K562 (cell line): Measurements from ENCODE around the gene RAB3C. TPM values are rescaled to one million over a fixed set of nuclear protein-coding genes. Genes with fewer than 3 reads are reported as not detected.

Experiments used
- ATAC-seq: fragments of 200-7000 bp; cut with Tn5 transposase; 3 replicates; pipeline ENCODE4 v1.9.1; 2020; ENCODE audit warnings: moderate library complexity
- BruUV-seq: library from RNA; stranded (reverse); fragments of 400-500 nt; replicated peaks from 2 replicates; lab custom pipeline; 2021; lab: Mats Ljungman, UMichigan
- CTCF ChIA-PET: fragments of 300-600 bp; formaldehyde crosslinking; extraction: SDS; loops from one replicate; lab custom pipeline; 2021; ENCODE audit warnings: low intra/inter-chr PET ratio; lab: Yijun Ruan, JAX
- POLR2A ChIA-PET: fragments of 300-600, 350-650 bp; sonication (Branson Sonifier 250); formaldehyde crosslinking; extraction: SDS; loops from one replicate; lab custom pipeline; 2021; ENCODE audit warnings: antibody characterized with exemption, inconsistent platforms; lab: Yijun Ruan, JAX
- DNase-seq, 4 experiments: peaks; one replicate each; pipeline versions ENCODE4 v3.0.0 to v3.0.0-alpha.2; 2011 to 2018; ENCODE audit warnings: low spot score in 3 of 4, mixed read lengths in 3 of 4; ENCODE audit errors: extremely low read depth in 1 of 4
- FAIRE-seq: peaks from 2 replicates; lab custom pipeline; 2011; peaks lifted over from hg19 to GRCh38; lab: Jason Lieb, UNC
- H2AFZ ChIP-seq: 2 replicates; pipeline ENCODE4 v1.6.0; 2011; ENCODE audit warnings: low read depth, low read length, control low read depth, inconsistent platforms
- H3K27ac ChIP-seq: fragments of 200-600 bp; 3 replicates; pipeline ENCODE4 v1.8.0; 2011; ENCODE audit warnings: low read depth, mild to moderate bottlenecking, control low read depth, inconsistent platforms, low read length, moderate library complexity, mixed read lengths; ENCODE audit errors: extremely low read depth
- H3K27me3 ChIP-seq, 2 experiments: fragments of 300-600 bp in 1 of 2; 2 replicates in 1 of 2; 3 replicates in 1 of 2; pipeline versions ENCODE4 v1.6.0 to v1.8.0; 2011; ENCODE audit warnings: inconsistent platforms in 2 of 2, low read length in 2 of 2, mild to moderate bottlenecking in 1 of 2, mixed read lengths in 1 of 2, moderate library complexity in 1 of 2; ENCODE audit not compliant: control insufficient read depth in 2 of 2, insufficient read depth in 2 of 2
- H3K36me3 ChIP-seq: fragments of 300-600 bp; 3 replicates; pipeline ENCODE4 v1.8.0; 2011; ENCODE audit warnings: mild to moderate bottlenecking, low read length, inconsistent platforms; ENCODE audit not compliant: control insufficient read depth, insufficient read depth
- H3K4me1 ChIP-seq, 2 experiments: fragments of 200-600 bp in 1 of 2; replicated peaks in 1 of 2; 2 replicates in 1 of 2; 3 replicates in 1 of 2; pipeline versions ENCODE4 v1.5.1 to v1.8.0; 2011; ENCODE audit warnings: inconsistent platforms in 2 of 2, low read length in 2 of 2, mild to moderate bottlenecking in 1 of 2, mixed read lengths in 1 of 2, moderate library complexity in 1 of 2; ENCODE audit not compliant: control insufficient read depth in 2 of 2, insufficient read depth in 2 of 2
- H3K4me2 ChIP-seq: 2 replicates; pipeline ENCODE4 v1.6.1; 2011; ENCODE audit warnings: low read length, control low read depth, inconsistent platforms, mixed read lengths; ENCODE audit not compliant: insufficient read depth
- H3K4me3 ChIP-seq: fragments of 200-600 bp; sonication (generic), shearing (Covaris generic); 2 replicates; pipeline ENCODE4 v1.5.1; 2016; ENCODE audit warnings: control low read depth, inconsistent platforms
- H3K79me2 ChIP-seq: fragments of 200-600 bp; 3 replicates; pipeline ENCODE4 v1.8.0; 2011; ENCODE audit warnings: low read length, inconsistent platforms; ENCODE audit not compliant: control insufficient read depth, insufficient read depth
- H3K9ac ChIP-seq, 2 experiments: 2 replicates each; pipeline versions ENCODE4 v1.6.0 to v1.6.1; 2011; ENCODE audit warnings: low read depth in 2 of 2, low read length in 2 of 2, control low read depth in 1 of 2, inconsistent platforms in 1 of 2, mild to moderate bottlenecking in 1 of 2, mixed read lengths in 1 of 2; ENCODE audit not compliant: insufficient read depth in 1 of 2
- H3K9me1 ChIP-seq: one replicate; pipeline ENCODE4 v1.6.0; 2011; ENCODE audit warnings: inconsistent platforms, mild to moderate bottlenecking, low read length, moderate library complexity; ENCODE audit not compliant: control insufficient read depth, insufficient read depth
- H3K9me3 ChIP-seq: replicated peaks from 2 replicates; pipeline ENCODE4 v1.5.1; 2011; ENCODE audit warnings: low read depth, low read length, inconsistent platforms; ENCODE audit not compliant: control insufficient read depth, insufficient read depth
- H4K20me1 ChIP-seq: replicated peaks from 2 replicates; pipeline ENCODE4 v1.6.1; 2011; ENCODE audit warnings: low read length, inconsistent platforms, mixed read lengths; ENCODE audit not compliant: control insufficient read depth, insufficient read depth
- TRIM25 ChIP-seq: fragments of 450-650 bp; IDR thresholded peaks from 2 replicates; pipeline ENCODE4 v1.7.0; 2016; ENCODE audit warnings: borderline replicate concordance
- WGBS: fragments of 100-300 bp; shearing (Covaris generic); methylation state at CpG from one replicate; pipeline ENCODE4 v1.1.6; 2016; ENCODE audit warnings: low coverage, mixed read lengths; ENCODE audit not compliant: insufficient coverage; ENCODE audit errors: missing lambda C conversion rate; 5-methylcytosine and 5-hydroxymethylcytosine counted together
- in situ Hi-C: fragments of 300-500 bp; cut with MboI; formaldehyde crosslinking; loops from 4 replicates; pipeline ENCODE4 v1.15.0; 2018; ENCODE audit warnings: inconsistent platforms, mixed read lengths
- intact Hi-C: fragments of 100-400 bp; cut with micrococcal nuclease; formaldehyde crosslinking; loops from 2 replicates; pipeline ENCODE4 v1.14.2; 2022
- polyA plus RNA-seq, 8 experiments: library from polyadenylated mRNA; depleted of rRNA in 4 of 8; stranded (reverse) in 5 of 8; unstranded in 3 of 8; fragments of >200 nt; fragmentation: Nextera tagmentation in 2 of 8; fragmentation: Illumina TruSeq in 1 of 8; extraction: Ambion mirVana in 2 of 8; extraction: Trizol in 1 of 8; gene quantifications; 2 replicates each; pipeline versions ENCODE4 v1.2.1 to v1.2.3, GENCODE V29; 2011 to 2014; ENCODE audit warnings: inconsistent platforms in 1 of 8, missing spikeins in 1 of 8
- total RNA-seq, 7 experiments: library from RNA; depleted of rRNA in 6 of 7; stranded (reverse); fragments of >200 nt in 6 of 7; fragmentation: Illumina TruSeq in 2 of 7; extraction: Trizol in 2 of 7; gene quantifications; 2 replicates each; pipeline versions ENCODE4 v1.2.1 to v1.2.3, GENCODE V29; 2011 to 2021; ENCODE audit warnings: low replicate concordance in 1 of 7
- TF ChIP-seq, protein P1 (sequence below): fragments of 450-650 bp; IDR thresholded peaks from 2 replicates; pipeline ENCODE4 v1.6.1; 2016; ENCODE audit warnings: low read depth

Gene RAB3C
- total and polyA plus RNA-seq, 9 of the 15 experiments (the other 6 are each of a cell fraction or from before 2014, with no cell fraction given), result not detected

DNA sequence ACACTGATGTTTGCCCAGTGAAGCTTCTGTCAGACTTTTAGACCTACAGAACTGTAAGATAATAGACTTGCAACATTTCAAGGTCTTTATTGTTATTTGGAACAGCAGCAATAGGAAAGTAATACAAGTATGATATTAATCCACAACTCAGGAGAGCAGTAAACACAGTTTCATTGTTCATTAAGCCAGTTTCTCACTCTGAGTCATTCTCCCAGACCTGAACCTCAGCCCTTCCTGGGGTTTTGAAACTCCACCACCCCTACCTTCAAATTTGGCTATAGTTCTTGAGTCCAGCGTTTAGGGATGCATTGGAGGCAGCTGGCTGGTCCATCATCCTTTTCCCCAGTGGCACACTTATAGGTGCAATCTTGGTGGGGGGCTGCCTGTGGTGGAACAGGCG lies 203.2 kb downstream of the RAB3C start:
- CTCF ChIA-PET, result no interaction called here
- DNase-seq, result no peak
- H3K27me3 ChIP-seq, result no peaks in the 10 kb centered on the region
- 0% methylated on average over 2 of the region's 2 CpGs for WGBS
- no peak overlapping the region for H3K9ac ChIP-seq
- no peak overlapping the region for H3K4me2 ChIP-seq
- no peaks in the 10 kb centered on the region for H3K9me1 ChIP-seq
- TF ChIP-seq TRIM25, result no peak
- TF ChIP-seq, protein P1, sequence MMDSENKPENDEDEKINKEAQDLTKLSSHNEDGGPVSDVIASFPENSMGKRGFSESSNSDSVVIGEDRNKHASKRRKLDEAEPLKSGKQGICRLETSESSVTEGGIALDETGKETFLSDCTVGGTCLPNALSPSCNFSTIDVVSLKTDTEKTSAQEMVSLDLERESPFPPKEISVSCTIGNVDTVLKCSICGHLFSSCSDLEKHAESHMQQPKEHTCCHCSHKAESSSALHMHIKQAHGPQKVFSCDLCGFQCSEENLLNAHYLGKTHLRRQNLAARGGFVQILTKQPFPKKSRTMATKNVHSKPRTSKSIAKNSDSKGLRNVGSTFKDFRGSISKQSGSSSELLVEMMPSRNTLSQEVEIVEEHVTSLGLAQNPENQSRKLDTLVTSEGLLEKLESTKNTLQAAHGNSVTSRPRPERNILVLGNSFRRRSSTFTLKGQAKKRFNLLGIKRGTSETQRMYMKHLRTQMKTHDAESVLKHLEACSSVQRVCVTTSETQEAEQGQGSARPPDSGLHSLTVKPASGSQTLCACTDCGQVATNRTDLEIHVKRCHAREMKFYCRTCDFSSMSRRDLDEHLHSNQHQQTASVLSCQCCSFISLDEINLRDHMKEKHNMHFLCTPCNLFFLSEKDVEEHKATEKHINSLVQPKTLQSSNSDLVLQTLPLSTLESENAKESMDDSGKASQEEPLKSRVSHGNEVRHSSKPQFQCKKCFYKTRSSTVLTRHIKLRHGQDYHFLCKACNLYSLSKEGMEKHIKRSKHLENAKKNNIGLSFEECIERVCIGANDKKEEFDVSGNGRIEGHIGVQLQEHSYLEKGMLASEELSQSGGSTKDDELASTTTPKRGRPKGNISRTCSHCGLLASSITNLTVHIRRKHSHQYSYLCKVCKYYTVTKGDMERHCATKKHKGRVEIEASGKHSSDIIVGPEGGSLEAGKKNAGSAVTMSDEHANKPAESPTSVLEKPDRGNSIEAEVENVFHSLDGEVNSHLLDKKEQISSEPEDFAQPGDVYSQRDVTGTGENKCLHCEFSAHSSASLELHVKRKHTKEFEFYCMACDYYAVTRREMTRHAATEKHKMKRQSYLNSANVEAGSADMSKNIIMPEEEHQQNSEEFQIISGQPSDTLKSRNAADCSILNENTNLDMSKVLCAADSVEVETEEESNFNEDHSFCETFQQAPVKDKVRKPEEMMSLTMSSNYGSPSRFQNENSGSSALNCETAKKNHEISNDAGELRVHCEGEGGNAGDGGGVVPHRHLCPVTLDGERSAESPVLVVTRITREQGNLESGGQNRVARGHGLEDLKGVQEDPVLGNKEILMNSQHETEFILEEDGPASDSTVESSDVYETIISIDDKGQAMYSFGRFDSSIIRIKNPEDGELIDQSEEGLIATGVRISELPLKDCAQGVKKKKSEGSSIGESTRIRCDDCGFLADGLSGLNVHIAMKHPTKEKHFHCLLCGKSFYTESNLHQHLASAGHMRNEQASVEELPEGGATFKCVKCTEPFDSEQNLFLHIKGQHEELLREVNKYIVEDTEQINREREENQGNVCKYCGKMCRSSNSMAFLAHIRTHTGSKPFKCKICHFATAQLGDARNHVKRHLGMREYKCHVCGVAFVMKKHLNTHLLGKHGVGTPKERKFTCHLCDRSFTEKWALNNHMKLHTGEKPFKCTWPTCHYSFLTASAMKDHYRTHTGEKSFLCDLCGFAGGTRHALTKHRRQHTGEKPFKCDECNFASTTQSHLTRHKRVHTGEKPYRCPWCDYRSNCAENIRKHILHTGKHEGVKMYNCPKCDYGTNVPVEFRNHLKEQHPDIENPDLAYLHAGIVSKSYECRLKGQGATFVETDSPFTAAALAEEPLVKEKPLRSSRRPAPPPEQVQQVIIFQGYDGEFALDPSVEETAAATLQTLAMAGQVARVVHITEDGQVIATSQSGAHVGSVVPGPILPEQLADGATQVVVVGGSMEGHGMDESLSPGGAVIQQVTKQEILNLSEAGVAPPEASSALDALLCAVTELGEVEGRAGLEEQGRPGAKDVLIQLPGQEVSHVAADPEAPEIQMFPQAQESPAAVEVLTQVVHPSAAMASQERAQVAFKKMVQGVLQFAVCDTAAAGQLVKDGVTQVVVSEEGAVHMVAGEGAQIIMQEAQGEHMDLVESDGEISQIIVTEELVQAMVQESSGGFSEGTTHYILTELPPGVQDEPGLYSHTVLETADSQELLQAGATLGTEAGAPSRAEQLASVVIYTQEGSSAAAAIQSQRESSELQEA, result no peak
- TF ChIP-seq, all 486 proteins: peak for 0
- no peak for ATAC-seq
- BruUV-seq, result no TSS peak
- Histone ChIP-seq H4K20me1 (no peaks in the 10 kb centered on the region), H3K4me3 (no peak overlapping the region), H3K9me3 (no peaks in the 10 kb centered on the region), H3K4me1 (no peaks in the 10 kb centered on the region), H2AFZ (no peak overlapping the region), H3K27ac (no peak overlapping the region), H3K36me3 (no peaks in the 10 kb centered on the region), H3K79me2 (no peaks in the 10 kb centered on the region)
- POLR2A ChIA-PET, result no interaction called here
- intact Hi-C loops (no loop called here), in situ Hi-C loops (no loop called here)
- FAIRE-seq, result no peak
